ENCODE results near the gene MSH5. TPM values are rescaled to one million over a fixed set of nuclear protein-coding genes. Genes with fewer than 3 reads are reported as not detected.

The MSH5 gene
- total and polyA plus RNA-seq, 2 experiments from 2014 or later: 12.1 to 23.9 TPM

- TF ChIP-seq, protein P1, sequence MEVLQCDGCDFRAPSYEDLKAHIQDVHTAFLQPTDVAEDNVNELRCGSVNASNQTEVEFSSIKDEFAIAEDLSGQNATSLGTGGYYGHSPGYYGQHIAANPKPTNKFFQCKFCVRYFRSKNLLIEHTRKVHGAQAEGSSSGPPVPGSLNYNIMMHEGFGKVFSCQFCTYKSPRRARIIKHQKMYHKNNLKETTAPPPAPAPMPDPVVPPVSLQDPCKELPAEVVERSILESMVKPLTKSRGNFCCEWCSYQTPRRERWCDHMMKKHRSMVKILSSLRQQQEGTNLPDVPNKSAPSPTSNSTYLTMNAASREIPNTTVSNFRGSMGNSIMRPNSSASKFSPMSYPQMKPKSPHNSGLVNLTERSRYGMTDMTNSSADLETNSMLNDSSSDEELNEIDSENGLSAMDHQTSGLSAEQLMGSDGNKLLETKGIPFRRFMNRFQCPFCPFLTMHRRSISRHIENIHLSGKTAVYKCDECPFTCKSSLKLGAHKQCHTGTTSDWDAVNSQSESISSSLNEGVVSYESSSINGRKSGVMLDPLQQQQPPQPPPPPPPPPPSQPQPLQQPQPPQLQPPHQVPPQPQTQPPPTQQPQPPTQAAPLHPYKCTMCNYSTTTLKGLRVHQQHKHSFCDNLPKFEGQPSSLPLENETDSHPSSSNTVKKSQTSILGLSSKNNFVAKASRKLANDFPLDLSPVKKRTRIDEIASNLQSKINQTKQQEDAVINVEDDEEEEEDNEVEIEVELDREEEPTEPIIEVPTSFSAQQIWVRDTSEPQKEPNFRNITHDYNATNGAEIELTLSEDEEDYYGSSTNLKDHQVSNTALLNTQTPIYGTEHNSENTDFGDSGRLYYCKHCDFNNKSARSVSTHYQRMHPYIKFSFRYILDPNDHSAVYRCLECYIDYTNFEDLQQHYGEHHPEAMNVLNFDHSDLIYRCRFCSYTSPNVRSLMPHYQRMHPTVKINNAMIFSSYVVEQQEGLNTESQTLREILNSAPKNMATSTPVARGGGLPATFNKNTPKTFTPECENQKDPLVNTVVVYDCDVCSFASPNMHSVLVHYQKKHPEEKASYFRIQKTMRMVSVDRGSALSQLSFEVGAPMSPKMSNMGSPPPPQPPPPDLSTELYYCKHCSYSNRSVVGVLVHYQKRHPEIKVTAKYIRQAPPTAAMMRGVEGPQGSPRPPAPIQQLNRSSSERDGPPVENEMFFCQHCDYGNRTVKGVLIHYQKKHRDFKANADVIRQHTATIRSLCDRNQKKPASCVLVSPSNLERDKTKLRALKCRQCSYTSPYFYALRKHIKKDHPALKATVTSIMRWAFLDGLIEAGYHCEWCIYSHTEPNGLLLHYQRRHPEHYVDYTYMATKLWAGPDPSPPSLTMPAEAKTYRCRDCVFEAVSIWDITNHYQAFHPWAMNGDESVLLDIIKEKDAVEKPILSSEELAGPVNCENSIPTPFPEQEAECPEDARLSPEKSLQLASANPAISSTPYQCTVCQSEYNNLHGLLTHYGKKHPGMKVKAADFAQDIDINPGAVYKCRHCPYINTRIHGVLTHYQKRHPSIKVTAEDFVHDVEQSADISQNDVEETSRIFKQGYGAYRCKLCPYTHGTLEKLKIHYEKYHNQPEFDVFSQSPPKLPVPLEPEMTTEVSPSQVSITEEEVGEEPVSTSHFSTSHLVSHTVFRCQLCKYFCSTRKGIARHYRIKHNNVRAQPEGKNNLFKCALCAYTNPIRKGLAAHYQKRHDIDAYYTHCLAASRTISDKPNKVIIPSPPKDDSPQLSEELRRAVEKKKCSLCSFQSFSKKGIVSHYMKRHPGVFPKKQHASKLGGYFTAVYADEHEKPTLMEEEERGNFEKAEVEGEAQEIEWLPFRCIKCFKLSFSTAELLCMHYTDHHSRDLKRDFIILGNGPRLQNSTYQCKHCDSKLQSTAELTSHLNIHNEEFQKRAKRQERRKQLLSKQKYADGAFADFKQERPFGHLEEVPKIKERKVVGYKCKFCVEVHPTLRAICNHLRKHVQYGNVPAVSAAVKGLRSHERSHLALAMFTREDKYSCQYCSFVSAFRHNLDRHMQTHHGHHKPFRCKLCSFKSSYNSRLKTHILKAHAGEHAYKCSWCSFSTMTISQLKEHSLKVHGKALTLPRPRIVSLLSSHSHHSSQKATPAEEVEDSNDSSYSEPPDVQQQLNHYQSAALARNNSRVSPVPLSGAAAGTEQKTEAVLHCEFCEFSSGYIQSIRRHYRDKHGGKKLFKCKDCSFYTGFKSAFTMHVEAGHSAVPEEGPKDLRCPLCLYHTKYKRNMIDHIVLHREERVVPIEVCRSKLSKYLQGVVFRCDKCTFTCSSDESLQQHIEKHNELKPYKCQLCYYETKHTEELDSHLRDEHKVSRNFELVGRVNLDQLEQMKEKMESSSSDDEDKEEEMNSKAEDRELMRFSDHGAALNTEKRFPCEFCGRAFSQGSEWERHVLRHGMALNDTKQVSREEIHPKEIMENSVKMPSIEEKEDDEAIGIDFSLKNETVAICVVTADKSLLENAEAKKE (CRISPR knock-in tag; IDR thresholded peaks at IDR 0.05): no peak
- TF ChIP-seq CTCF (conservative IDR thresholded peaks at IDR 0.05; ENCODE audit: low read depth in 2 of 2) (no peak), STAT1 (IDR thresholded peaks at IDR 0.05; ENCODE audit: unreplicated experiment) (no peak), NANOG (IDR thresholded peaks at IDR 0.05; ENCODE audit: borderline replicate concordance) (no peak), ZNF114 (CRISPR knock-in tag; IDR thresholded peaks at IDR 0.05) (no peak), EZH2 (IDR thresholded peaks at IDR 0.05; ENCODE audit: low read depth, unreplicated experiment) (no peak)
Observed at GRCh38 chr6:31778999-31779885, 39.4 kb downstream of the MSH5 start (continued).

DNA sequence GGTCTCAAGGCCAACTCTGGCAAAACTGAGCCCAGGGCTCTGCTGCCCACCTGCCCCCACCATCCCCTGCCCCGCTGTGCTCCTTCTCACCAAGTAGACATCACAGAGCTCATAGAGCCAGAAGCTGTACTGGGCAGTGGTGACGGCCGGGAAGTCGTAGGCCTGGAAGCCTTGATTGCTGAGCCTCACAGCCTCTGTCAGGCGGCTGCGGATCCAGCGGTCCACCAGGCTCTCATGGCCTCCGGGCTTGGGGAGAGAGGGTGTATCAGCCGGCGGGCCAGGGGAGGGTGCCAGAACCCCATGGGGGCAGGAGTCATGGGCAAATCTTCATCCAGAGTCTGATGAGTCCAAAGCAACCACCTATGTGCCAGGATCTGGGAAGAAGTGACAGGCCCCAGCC lies 40.1 kb downstream of the MSH5 start:
- no peaks in the 10 kb centered on the region; the same call in 1 of the 2 replicates for H3K36me3 ChIP-seq (ENCODE audit: insufficient read depth)
- no peaks in the 10 kb centered on the region for H3K27me3 ChIP-seq (ENCODE audit: insufficient read depth)
- Mint-ChIP-seq H3K9me3 (no peaks in the 10 kb centered on the region), H3K4me3 (no peak overlapping the region), H3K36me3 (ENCODE audit: low read depth) (peaks cover 43% of the 10 kb centered on the region), H3K4me1 (no peaks in the 10 kb centered on the region), H3K27me3 (ENCODE audit: insufficient read depth, low read depth, poor library complexity) (peaks cover 20% of the 10 kb centered on the region), H3K27ac (no peak overlapping the region)
- no peak overlapping the region for H2AFZ ChIP-seq
- no peak for ATAC-seq
- no peaks in the 10 kb centered on the region for H3K4me1 ChIP-seq (ENCODE audit: insufficient read depth)
- H3K4me3 ChIP-seq: no peak overlapping the region
- H3F3A ChIP-seq (replicated peaks; ENCODE audit: low read depth): peaks cover 4% of the 10 kb centered on the region; the same call in 1 of the 2 replicates
- no peak overlapping the region for H3K27ac ChIP-seq (ENCODE audit: low read depth)
- H3K4me2 ChIP-seq: no peak overlapping the region
- H4K20me1 ChIP-seq (replicated peaks; ENCODE audit: insufficient read depth): no peaks in the 10 kb centered on the region; the same call in 1 of the 2 replicates
- no peak for DNase-seq (ENCODE audit: low spot score)
- H3K9me2 ChIP-seq (ENCODE audit: insufficient read depth): no peaks in the 10 kb centered on the region
- H3K79me2 ChIP-seq (replicated peaks; ENCODE audit: insufficient read depth): no peaks in the 10 kb centered on the region
- TF ChIP-seq POLR2AphosphoS5 (IDR thresholded peaks at IDR 0.05; ENCODE audit: low read depth): no peak
- TF ChIP-seq, protein P2, sequence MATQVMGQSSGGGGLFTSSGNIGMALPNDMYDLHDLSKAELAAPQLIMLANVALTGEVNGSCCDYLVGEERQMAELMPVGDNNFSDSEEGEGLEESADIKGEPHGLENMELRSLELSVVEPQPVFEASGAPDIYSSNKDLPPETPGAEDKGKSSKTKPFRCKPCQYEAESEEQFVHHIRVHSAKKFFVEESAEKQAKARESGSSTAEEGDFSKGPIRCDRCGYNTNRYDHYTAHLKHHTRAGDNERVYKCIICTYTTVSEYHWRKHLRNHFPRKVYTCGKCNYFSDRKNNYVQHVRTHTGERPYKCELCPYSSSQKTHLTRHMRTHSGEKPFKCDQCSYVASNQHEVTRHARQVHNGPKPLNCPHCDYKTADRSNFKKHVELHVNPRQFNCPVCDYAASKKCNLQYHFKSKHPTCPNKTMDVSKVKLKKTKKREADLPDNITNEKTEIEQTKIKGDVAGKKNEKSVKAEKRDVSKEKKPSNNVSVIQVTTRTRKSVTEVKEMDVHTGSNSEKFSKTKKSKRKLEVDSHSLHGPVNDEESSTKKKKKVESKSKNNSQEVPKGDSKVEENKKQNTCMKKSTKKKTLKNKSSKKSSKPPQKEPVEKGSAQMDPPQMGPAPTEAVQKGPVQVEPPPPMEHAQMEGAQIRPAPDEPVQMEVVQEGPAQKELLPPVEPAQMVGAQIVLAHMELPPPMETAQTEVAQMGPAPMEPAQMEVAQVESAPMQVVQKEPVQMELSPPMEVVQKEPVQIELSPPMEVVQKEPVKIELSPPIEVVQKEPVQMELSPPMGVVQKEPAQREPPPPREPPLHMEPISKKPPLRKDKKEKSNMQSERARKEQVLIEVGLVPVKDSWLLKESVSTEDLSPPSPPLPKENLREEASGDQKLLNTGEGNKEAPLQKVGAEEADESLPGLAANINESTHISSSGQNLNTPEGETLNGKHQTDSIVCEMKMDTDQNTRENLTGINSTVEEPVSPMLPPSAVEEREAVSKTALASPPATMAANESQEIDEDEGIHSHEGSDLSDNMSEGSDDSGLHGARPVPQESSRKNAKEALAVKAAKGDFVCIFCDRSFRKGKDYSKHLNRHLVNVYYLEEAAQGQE (IDR thresholded peaks at IDR 0.05; ENCODE audit: unreplicated experiment): no peak
- TF ChIP-seq EZH2 (IDR thresholded peaks at IDR 0.05; ENCODE audit: low read depth, unreplicated experiment): no peak
- no peak for TF ChIP-seq CTCF (conservative IDR thresholded peaks at IDR 0.05; ENCODE audit: low read depth in 2 of 2)
- TF ChIP-seq EZH2phosphoT487 (IDR thresholded peaks at IDR 0.05; ENCODE audit: unreplicated experiment): no peak
